RPMI7951 (cell line): ENCODE results near the gene PRKCH. TPM values are rescaled to one million over a fixed set of nuclear protein-coding genes. Genes with fewer than 3 reads are reported as not detected.
A peak's percentile ranks its signal among the peaks of the same experiment; 100 is the strongest.
"Not testable (repeated sequence)": the region's sequence is repeated elsewhere in the genome, so short reads cannot be mapped to it uniquely, and the experiment has no call there.

Experiments used
- DNase-seq: peaks from one replicate; pipeline ENCODE4 v3.0.0-alpha.2; 2012; ENCODE audit warnings: low read depth
- total RNA-seq: library from RNA; depleted of rRNA; stranded (reverse); fragments of >200 nt; shearing (Covaris generic); gene quantifications from 2 replicates; pipeline ENCODE4 v1.2.3, GENCODE V29; 2014

The PRKCH gene
- total RNA-seq, 1 experiment from 2014 or later, result 3.1 TPM

DNA sequence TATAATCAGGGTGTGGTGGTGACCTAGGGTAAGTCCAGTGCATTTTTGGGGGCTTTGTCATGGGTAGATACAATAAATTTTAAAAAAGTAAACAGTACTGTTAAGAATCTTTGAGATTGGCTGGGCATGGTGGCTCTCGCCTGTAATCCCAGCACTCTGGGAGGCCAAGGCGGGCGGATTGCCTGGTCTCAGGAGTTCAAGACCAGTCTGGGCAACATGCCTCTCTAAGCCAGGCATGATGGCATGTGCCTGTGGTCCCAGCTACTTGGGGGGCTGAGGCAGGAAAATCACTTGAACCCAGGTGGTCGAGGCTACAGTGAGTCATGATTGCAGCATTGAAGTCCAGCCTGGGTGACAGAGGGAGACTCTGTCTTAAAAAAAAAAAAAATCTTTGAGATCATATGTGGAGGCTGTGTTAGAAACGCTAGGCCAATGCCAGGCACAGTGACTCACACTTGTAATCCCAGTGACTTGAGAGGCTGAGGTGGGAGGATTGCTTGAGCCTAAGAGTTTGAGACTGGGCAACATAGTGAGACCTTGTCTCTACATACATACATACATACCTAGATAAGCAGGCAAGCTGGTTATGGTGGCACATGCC, 67.7 kb downstream of the PRKCH start:
- DNase-seq, result peak; percentile 16

GRCh38 chr14:61391119-61391518, 69.7 kb downstream of the PRKCH start:
- DNase-seq, result no peak

DNA sequence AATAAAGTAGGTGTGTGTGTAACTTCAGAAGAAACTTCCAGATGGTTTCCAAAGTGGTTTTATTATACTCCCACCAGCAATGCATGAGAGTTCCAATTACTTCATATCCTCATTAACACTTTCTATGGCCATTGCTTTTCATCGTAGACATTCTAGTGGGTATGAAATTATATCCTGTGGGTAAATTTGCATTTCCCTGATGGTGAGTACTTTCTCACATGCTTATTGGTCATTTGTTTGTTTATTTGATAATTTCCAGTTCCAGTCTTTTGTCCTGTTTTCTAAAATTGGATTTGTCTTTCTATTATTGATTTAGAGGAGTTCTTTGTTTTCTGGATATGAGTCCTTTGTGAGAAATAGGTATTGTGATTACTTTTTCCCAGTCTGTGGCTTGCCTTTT, 70.9 kb downstream of the PRKCH start:
- DNase-seq, result no peak

- DNase-seq, result no peak
Measured at GRCh38 chr14:61394542-61394941, 73.2 kb downstream of the PRKCH start.

DNA sequence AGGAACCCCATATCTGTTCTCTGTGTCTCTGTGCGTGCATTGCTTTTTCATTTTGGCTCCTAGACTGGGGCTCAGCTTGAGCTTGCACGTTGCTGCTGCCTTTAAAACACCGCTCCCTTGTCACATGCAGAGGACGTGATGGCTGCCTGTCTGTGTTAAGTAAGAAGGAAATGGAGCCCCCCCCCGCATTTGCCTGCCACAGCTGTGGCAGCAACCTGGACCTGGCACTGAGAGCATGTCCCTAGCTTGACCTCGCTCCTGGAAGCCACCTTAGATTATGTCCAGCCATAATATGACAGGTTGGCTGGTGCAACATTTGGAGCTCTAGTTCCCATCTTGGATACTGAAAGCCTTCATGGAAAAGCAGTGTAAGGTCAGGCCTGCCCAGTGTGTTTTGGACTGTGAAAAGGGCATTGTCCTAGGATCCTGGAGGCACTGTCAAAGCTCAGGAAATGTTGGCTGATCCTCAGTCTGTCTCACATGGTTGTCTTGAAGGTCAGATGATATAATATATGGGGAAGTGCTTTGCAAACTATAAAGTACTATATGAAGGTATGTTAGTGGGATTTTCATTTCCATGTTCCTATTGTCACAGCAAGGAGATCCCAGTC, 73.8 kb downstream of the PRKCH start:
- DNase-seq, result no peak

DNA sequence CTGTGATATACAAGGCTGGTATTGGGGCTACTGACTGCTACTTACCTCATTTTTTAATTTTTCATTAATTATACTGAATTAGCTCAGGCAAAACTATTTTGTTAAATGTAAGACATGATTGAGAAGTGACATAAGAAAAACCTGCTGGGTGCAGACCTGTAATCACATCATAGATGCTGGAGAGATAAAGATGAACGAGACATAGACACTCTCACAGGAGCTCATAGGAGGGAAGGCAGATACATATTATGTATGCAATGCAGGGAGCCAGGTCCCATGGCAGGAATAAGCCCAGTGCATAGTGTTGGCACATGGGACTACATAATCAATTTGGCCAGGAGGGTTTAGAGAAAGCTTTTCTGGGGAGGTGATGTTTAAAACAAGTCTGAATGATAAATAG, 74.9 kb downstream of the PRKCH start:
- DNase-seq, result no peak

- DNase-seq, result no peak
Measured at GRCh38 chr14:61396694-61397093, 75.3 kb downstream of the PRKCH start.

DNA sequence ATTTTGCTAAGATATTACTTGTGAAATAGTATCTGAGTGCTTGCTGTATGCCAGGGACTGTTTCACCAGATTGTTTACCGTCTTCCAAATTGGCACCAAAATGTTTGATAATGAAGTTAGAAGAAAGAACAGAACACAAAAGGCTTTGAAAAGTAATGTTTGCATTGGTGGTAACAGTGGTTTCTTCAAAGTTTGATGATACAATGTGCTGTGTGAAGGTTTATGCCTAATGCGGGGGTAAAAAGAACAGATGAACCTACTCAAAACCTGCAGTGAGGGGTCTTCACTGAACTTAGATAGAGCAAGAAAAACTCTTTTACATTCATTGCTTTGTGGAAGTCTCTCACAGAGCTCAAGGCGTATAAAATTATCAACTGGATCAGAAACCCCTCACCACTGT, 76.2 kb downstream of the PRKCH start:
- DNase-seq, result no peak

DNA sequence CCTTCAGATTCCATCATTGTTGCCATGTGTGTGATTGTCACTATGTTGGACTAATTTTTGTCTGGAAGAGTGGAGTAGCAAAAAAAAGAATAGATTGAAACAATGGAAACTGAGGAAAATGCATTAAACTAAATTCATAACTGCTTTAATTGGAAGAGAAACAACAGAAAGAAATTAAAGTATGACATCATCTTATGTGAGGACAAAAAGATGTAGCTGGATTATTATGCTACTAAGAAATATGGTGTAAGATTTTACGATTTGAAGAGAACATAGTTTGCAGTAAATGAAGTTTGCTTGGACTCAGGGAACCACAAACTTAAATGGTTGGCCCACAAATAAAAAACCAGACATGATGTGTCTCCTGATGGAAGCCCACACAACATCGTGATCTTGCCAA, 76.8 kb downstream of the PRKCH start:
- no peak for DNase-seq

DNA sequence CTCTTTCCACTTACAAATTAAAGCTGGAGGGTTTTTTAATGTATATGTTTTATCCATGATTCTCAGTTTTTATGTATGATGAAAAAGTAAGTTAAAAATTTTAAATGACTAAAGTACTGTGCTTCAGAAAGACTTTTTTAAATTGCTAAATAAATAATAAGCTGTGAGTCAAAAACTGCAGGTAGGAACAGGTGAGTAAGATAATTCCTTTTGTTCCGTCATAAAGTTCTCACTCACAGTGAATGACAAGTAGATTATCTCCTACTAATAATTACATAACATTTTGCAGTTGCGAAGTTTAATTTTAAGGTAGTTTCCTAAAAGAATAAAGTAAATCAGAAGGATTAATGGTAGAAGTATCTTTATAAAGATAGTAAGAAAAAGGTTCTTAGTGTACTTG, 78.0 kb downstream of the PRKCH start:
- no peak for DNase-seq

- no peak for DNase-seq
Measured at GRCh38 chr14:61401461-61401860, 80.1 kb downstream of the PRKCH start.

- DNase-seq, result no peak
Measured at GRCh38 chr14:61403411-61403810, 82.0 kb downstream of the PRKCH start.

DNA sequence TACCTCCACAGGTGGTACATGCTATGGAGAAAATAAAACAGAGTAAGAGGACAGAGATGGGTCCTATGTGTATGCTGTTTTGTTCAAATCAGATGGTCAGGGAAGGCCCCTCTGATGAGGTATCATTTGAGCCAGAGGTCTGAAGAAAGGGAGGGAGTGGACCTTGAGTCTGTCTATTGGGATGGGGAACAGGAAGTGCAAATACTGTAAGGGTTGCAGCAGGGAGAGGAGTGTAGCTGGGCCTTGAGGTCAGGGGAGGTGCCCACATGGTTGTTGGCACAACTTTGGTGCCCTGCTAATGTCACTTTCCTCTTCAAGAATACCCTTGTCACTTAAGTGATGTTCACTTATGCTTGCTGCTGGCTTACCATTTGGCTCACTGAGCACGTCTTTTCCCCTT, 83.3 kb downstream of the PRKCH start:
- DNase-seq, result no peak

DNA sequence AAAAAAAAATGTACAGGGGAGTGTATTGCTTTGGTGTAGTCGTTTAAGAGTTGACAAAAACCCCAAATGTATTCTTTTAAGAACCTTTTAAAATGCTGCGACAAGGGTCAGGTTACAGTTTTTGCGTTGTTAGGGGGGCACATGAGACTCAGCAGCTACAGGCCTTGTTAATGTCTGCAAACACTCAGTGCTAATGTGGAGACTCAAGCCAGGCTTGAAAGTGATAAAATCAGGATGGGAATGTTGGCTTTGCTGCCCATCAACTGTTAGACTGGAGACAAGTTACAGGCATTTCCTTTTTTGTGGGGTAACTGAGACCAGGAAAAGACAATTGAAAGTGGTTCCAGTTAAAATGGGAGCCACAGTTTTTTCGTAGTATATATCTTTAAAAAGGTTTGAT, 84.8 kb downstream of the PRKCH start:
- no peak for DNase-seq

DNA sequence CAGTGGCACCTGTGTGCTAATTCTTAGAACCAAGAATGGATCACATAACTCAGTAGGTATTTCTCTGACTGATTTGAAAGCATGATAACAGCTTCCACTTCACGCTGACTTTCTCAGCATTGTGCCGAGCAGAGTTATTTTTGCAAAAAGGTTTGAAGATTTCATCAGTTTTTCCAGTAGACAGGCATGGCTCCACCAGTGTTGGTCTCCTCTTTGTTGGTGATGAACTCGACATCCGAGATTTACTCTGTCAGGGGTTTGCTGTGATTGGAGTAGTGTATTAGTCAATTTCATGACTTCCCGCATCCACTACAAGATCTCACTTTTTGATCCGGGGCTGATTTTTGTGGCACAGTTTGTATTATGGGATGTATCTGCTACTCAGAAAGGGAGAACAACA, 85.3 kb downstream of the PRKCH start:
- DNase-seq, result no peak

- no peak for DNase-seq
Measured at GRCh38 chr14:61408498-61408897, 87.1 kb downstream of the PRKCH start.

DNA sequence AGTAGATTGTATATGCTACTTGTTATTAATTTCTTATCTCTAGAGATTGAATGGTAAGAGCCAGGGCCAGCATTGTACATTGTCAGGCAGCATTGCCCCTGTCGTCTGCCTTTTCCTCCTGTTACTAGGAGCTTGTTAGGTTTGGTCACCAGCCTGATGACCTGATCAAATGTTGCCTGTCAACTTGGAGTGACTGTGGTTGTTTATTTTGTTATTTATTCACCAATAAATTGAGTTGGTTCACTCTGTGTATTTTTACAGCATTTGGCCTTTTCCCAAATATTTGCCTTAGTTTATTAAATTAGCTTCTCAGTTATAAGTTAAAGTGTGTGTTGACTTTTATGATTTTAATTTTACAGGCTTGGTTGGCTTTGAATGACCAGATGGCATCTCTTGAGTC, 88.4 kb downstream of the PRKCH start:
- DNase-seq, result no peak

DNA sequence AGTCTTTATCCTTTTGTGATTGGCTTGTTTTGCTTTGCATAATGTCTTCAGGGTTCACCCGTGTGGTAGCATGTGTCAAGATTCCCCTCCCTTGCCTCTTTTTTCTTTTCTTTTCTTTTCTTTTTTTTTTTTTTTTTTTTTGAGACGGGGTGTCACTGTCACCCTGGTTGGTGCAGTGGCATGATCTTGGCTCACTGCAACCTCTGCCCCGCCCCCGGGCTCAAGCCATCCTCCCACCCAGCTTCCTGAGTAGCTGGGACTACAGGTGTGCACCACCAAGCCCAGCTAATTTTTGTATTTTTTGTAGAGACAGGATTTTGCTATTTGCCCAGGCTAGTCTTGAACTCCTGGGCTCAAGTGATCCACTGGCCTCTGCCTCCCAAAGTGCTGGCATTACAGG, 94.6 kb downstream of the PRKCH start:
- DNase-seq, result not testable (repeated sequence)

DNA sequence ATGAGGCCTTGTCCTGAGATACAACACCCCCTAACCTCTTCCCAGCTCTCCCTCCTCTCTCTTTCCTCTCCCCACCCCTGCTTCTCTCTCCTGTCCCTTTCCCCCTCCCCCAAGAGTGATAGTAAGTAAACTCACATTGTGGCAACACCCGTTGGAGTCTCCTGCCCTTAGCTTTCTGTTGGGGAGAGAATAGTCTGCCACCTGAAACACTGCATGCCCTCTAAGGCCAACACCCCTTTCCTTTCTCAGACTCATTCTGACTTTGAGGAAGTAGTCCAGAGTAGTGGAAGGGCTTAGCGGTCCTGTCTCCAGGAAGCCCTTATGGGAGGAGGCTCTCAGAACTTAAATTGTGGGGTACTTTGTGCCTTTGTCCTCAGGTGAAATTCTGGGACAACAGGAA, 95.2 kb downstream of the PRKCH start:
- DNase-seq, result no peak

DNA sequence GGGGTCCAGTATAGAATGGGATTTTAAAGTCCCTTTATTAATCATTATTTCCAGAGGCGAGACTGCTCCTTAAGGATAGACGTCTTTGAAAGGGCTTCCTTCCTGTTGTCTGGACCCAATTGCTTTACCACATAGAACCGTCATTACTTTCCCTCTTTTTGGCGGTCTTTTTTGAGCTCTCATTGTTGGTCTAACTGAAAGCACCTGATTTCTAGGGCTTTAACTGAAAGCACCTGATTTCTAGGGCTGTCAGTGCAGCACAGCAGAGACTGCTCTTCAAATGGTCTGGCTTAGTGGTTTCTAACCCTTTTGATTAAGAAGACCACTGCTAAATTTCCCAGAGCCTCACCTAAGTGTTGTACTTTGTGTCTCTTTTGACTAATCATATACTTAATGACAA, 95.8 kb downstream of the PRKCH start:
- no peak for DNase-seq

- DNase-seq, result no peak
Measured at GRCh38 chr14:61417883-61418455, 96.6 kb downstream of the PRKCH start.

DNA sequence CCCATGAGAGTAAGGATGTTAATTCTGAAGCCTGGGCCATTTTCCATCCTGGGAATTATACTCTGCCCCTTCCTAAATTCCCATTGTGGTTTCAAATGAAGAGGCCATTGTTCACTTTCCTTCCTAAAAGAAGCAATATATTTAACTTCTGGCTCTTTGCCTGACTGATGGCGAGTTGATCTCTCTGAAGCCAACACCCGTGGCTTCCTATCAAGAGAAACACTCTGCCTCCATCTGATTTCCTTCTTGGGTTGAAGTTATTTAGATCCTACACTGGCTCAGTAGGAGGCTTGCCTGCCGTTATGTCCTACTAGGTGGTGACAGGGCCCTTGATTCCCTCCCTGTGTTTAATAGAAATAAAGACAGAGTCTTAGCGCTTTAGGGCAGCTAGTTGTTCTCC, 97.4 kb downstream of the PRKCH start:
- DNase-seq, result peak; percentile 0

- DNase-seq, result no peak
Measured at GRCh38 chr14:61419201-61419600, 97.8 kb downstream of the PRKCH start.

GRCh38 chr14:61420326-61420725, 98.9 kb downstream of the PRKCH start:
- DNase-seq, result peak; percentile 39
